NCI-H345 (cell line): Measurements from ENCODE around the gene EEF1AKMT3.
"Not testable (repeated sequence)": the region's sequence is repeated elsewhere in the genome, so short reads cannot be mapped to it uniquely, and the experiment has no call there.

Source experiments
- DNase-seq: peaks from one replicate; lab custom pipeline; 2025; lab: John Stamatoyannopoulos, UW

Gene EEF1AKMT3

DNA sequence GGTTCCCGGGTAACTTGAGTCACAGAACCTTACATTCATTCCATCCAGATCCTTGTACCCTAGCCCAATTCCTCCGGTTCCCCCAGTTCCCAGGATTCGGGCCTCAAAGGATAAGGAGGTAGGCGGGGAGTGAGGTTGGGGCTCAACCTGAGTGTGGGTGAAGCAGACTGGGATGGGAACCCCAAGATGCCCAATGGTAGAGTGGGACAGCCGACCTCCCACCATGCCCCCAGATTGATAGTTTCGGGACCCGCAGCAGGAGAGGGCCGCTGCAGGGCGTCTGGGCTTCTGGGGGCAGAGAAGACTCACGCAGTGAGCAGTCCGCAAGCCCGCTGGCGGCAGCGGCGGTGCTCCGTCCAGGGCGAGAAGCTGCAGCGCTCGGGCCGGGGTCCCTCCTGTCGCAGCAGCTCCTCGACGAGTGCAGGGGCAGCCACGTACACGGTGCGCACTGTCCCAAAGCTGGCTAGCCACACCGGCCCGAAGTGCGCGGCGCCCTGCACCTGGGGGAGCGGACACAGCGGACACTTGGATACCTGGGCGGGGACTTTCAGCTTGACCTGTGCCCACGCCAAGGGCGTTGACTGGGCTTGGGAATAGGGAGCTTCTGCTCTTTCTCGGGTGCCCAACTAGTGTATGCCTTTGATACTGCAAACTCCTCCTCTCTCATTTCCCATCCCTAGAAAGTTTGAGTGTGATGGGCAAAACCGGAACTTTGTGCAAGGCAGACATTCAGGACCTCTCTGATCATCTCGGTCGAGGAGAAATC is 6.5 kb upstream of the EEF1AKMT3 start:
- DNase-seq: no peak

DNA sequence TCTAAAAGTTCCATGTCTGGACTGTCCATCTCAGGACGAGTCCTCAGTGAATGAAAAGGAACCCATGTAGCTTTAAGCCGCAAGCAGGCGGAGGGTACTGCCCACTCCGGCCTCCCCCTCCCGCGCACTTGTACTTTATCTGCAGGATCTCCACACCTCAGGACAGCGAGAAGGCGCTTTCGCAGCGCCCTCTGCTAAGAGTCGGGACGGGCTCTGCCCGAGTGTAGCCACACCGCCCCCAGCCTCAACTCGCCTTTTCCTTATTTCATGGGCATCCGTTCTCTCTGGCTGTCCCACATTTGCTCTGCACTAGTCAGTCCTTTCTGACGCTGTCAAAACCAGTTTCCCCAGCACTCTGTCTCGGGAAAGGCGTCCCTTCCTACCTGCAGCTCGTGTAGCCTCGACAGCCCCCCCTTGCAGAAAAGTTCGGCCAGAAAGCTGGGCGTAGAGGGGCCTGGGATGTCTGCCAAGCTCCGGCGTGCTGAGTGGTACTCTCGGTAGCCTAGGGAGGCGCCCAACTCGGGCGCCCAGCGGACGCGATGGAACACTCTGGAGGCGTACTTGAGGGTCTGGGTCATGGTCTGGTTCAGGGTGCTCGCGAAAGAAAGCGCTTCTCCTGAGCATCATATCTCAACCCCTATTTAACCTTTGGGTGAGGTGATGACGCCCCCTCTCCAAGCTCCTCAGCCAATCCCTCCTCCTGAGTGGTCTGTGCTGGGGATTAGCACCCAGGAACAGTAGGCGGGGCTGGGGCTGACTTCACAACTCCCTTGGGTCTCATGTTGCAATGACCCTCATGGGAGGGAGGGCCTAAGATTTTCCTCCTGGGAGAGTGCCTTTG is 5.7 kb upstream of the EEF1AKMT3 start, which contains the start of gene CYP27B1:
TSS of gene CYP27B1 (minus strand) at position 615 of the 841 bp plus-strand sequence. CDS start at position 578, 37 bp downstream.
- peak; percentile 58 for DNase-seq

DNA sequence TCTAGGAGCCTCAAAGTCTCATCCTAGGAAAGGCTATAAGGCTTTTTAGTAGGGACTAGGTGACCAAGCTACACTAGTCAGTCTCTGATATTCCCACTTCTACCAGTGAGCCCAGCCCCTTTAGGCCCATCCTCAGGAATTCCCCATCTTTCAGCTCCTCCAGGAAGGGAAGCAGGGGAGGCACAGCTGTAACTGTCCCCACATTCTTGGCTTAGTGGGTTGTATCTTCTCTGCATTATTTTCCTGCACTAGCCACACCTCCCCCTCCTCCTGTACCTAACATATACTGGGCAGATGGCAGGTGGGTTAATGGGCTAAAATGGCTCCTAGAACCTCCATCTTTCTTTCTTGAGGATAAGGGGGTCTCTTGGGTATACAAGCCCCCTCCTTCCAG is 5.1 kb upstream of the EEF1AKMT3 start:
- no peak for DNase-seq

GRCh38 chr12:57767876-57768275 is 4.5 kb upstream of the EEF1AKMT3 start:
- DNase-seq: no peak

DNA sequence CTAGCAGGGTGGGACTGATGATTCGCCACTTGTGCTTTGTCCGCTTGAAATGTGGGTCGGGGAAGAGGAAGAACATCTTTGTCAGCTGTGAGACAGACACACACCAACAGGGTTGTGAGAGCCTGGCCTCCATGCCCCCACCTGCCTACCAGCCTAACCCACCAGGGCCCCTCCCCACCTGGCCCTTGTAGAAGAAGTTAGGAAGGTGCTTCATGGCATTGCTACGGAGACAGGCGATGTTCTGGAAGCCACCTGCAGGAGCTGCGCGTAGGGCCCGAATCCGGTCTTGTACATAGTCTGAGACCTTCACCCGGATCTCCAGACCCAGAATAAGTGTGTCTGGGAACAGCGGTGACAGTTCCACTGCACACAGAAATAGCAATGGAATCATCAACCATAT is 2.8 kb upstream of the EEF1AKMT3 start:
- DNase-seq: no peak

GRCh38 chr12:57770734-57771133 is 1.7 kb upstream of the EEF1AKMT3 start:
- no peak for DNase-seq

GRCh38 chr12:57771236-57771872 is 1.1 kb upstream of the EEF1AKMT3 start:
- peak; percentile 91 for DNase-seq

DNA sequence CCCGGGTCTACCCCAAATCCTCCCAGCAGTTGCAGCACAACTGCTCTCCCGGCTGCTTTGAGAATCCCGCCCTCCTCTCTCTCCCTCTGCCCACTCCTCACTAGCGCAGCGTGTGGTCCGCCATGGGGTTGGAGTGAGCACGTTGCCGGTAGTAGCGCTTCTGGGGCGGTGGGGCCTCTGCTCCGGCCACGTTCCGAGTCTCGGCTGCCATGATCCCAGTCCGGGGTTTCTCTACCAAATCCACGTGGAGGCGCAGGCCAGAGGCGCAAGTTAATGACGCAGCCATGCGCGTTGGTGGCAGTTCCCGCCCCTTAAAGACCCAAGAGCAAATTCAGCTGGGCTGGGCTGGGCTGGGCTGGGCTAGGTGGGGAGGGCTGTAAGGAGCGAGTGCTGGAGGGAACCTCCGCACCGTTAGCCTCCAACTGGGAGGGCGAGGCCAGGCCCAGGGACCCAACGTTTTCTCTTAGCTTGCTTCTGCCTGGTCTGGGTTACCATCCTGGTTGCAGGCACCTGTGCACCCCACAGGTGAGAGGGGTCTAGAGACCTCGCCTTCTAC is 463 bp upstream of the EEF1AKMT3 start, which contains the start of gene METTL1:
TSS of gene METTL1 (minus strand) at position 233 of the 556 bp plus-strand sequence. CDS start at position 211, 22 bp downstream.
- DNase-seq: peak; percentile 96

DNA sequence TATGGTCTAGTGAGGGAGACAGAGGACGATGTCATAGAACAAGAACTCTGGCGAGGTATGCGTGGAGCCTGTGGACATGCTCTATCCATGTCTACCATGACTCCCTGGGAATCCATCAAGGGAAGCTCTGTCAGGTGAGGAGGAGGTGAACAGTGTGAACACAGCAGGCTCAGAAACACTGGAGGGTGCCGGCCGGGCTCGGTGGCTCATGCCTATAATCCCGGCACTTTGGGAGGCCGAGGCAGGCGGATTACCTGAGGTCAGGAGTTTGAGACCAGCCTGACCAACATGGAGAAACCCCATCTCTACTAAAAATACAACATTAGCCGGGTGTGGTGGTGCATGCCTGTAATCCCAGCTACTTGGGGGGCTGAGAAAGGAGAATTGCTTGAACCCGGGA is 2.2 kb downstream of the EEF1AKMT3 start:
- DNase-seq: not testable (repeated sequence)

- no peak for DNase-seq
These were observed 2.6 kb downstream of the EEF1AKMT3 start for GRCh38 chr12:57775044-57775443.

DNA sequence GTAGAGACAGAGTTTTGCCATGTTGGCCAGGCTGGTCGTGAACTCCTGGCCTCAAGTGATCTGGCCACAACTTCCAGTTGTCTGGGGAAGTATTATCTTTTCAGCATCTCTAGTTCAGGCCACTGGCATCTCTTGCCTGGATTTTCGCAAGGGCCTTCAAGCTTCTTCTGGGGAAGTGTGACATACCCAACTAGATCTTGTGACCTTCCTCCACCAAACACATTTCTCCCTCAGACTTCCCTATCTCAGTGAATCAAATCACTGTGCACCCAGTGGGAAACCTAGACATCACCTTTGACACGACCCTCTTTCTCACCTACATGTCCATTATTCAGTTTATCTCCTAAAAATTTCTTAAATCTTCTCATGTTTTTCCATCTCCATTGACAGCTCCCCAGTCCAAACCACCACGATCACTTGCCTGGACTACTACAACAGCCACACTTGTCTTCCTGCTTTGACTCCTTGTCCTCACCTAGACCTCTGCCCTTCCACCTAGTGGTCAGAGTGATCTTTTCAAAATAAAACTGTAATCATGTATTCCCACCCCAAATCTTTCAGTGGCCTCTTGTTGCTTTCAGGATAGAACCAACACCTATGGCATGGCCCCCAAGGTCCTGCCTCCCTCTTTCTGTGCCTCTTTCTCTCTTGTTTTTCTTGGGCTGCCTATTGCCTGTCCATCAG is 3.3 kb downstream of the EEF1AKMT3 start:
- no peak for DNase-seq

DNA sequence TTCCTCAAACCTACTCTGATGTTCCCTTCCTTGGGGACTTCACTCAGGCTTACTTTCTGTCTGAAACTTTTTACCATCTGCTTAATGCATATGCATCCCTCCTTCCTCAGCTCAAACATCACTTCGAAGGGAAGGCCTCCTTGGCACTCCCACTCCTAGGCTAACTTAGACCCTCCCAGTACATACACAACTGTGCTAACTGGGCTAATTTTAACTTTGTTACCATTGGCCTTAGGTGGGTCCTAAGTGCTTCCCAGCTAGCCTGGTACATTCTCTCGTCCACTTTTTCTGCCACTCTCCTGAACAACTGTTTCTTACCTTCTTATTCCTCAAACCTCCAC is 3.8 kb downstream of the EEF1AKMT3 start:
- DNase-seq: no peak

DNA sequence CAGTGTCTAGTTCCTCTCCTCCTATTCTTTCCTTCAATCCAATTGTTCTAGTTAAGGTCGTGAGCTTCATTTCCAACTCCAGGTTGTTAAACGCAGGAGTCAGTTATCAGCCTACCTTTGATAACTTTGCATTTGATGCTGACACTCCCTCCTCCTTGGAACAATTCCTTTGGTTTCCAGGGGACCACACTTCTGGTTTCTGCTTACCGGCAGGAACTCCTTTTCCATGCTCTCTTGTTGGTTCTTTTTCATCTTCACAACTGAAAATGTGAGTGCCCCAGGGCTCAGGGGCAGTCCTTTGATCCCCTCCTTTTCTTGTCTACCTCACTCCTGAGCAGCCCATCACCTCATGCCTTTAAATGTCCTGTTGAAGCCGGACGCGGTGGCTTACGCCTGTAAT is 5.0 kb downstream of the EEF1AKMT3 start:
- DNase-seq: no peak

DNA sequence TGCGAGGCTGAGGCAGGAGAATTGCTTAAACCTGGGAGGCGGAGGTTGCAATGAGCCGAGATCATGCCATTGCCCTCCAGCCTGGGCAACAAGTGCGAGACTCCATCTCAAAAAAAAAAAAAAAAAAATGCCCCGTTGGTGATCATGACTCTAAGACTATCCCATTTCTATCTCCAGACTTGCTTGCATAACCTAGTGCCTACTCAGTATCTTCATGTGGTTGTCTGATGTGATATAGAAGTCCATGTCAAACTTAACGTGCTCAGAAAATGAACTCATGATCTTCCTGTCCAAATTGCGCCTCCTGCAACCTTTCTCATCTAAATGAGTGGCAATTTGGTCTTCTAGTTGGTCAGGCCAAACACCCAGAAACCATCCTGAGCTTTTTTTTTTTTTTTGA is 5.5 kb downstream of the EEF1AKMT3 start:
- DNase-seq: no peak

- DNase-seq: no peak
These were observed 7.3 kb downstream of the EEF1AKMT3 start for GRCh38 chr12:57779736-57780135.

GRCh38 chr12:57780284-57780897 is 8.0 kb downstream of the EEF1AKMT3 start:
- no peak for DNase-seq

GRCh38 chr12:57781244-57781643 is 8.8 kb downstream of the EEF1AKMT3 start:
- DNase-seq: no peak

GRCh38 chr12:57781801-57782200 is 9.4 kb downstream of the EEF1AKMT3 start:
- DNase-seq: no peak

DNA sequence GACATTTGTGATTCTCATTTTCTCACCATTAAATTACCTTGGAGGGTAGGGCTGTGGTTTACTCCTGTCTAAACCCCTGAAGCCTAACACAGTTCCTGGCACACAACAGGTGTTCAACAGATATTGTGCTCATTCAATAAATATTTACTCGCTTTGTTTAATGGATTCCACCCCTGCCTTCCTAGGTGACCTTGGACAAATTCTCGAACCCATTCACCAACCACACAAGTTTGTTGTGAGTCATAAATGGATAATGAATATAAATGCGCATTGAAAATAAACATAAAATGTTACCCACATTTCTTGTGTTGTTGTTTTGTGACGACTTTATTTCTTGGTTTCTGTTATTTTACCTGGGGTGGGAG is 9.8 kb downstream of the EEF1AKMT3 start:
- DNase-seq: no peak

DNA sequence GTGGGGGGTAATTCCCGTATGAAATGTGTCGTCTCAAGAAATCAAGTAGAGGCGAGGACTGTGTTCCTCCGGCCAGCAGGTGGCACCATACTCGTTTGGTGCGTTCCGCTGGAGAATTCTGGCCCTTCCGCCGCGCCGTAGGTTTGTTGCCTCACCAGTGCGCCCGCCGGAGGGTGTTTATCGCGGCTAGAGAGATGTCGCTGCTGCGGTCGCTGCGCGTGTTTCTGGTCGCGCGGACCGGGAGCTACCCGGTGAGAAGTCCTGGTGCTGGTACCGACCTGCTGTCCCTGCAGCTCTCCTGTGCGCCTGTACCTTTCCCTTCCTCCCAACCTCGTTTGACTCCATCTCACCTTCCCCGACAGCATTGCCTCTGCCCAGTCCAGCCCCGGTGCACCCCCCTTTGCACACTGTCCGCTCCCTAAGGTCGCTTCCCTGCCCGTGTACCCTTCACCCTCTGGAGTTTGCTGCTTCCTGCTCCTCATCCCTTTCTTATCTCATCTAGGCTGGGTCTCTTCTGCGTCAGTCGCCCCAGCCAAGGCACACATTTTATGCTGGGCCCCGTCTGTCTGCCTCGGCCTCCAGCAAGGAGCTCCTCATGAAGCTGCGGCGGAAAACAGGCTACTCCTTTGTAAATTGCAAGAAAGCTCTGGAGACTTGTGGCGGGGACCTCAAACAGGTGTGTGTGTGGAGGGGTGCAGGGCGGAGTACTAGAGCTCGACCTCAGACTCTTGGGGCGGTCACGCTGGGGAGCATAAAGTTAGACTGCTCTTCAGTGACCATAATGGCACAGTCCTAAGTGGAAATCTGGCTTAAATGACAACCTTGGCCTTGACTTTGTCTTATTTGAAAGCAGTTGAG is 10.4 kb downstream of the EEF1AKMT3 start, which contains the start of gene TSFM:
TSS of gene TSFM (plus strand) at position 180 of the 858 bp plus-strand sequence. CDS start at position 195, 15 bp downstream.
- peak; percentile 95 for DNase-seq
